B cell (primary cell): ENCODE data around the gene TUBA4A. TPM values are rescaled to one million over a fixed set of nuclear protein-coding genes. Genes with fewer than 3 reads are reported as not detected.
"Not testable (repeated sequence)": the region's sequence is repeated elsewhere in the genome, so short reads cannot be mapped to it uniquely, and the experiment has no call there.

Experiments
- ATAC-seq: fragments of 200-7000 bp; cut with Tn5 transposase; one replicate; pipeline ENCODE4 v1.10.0; 2021; ENCODE audit warnings: low read depth, mild to moderate bottlenecking, moderate number of reproducible peaks, moderate library complexity
- CTCF ChIA-PET: fragments of 350-600 bp; sonication (Branson Sonifier 250); formaldehyde crosslinking; loops from one replicate; lab custom pipeline; 2021; ENCODE audit warnings: antibody characterized with exemption, inconsistent platforms; lab: Charles Lee
- POLR2A ChIA-PET: fragments of 350-600 bp; sonication (Branson Sonifier 250); formaldehyde crosslinking; loops from one replicate; lab custom pipeline; 2021; ENCODE audit warnings: antibody characterized with exemption; lab: Charles Lee
- DNase-seq: peaks from one replicate; pipeline ENCODE4 v3.0.0; 2013
- H2AFZ ChIP-seq: 2 replicates; pipeline ENCODE4 v1.6.1; 2012; ENCODE audit warnings: mild to moderate bottlenecking, low read depth, low read length; ENCODE audit not compliant: insufficient read depth, poor library complexity, severe bottlenecking
- H3K27ac ChIP-seq, 2 donors: 1 replicate in 1 of 2; 2 replicates in 1 of 2; pipeline ENCODE4 v1.5.1; 2012 to 2013; ENCODE audit warnings: low read length in 2 of 2, mild to moderate bottlenecking in 2 of 2, moderate library complexity in 1 of 2
- H3K27me3 ChIP-seq, 4 experiments: fragments of 200-600 bp in 1 of 4; sonication (generic) in 1 of 4; replicated peaks in 1 of 4; 1 replicate in 2 of 4; 2 replicates in 2 of 4; pipeline versions ENCODE4 v1.6.1 to v1.7.0; 2013 to 2016; ENCODE audit warnings: low read length in 3 of 4, mild to moderate bottlenecking in 2 of 4, mixed read lengths in 1 of 4, moderate library complexity in 1 of 4; ENCODE audit not compliant: insufficient read depth in 4 of 4, control insufficient read depth in 3 of 4; ENCODE audit errors: control extremely low read depth in 1 of 4
- H3K36me3 ChIP-seq, 2 experiments: replicated peaks in 1 of 2; 1 replicate in 1 of 2; 2 replicates in 1 of 2; pipeline versions ENCODE4 v1.6.1 to v1.7.1; 2013; ENCODE audit warnings: low read length in 1 of 2; ENCODE audit not compliant: insufficient read depth in 2 of 2, control insufficient read depth in 1 of 2; ENCODE audit errors: control extremely low read depth in 1 of 2, extremely low read depth in 1 of 2
- H3K4me1 ChIP-seq, 2 donors: fragments of 200-600 bp in 1 of 2; sonication (generic) in 1 of 2; 1 replicate in 1 of 2; 2 replicates in 1 of 2; pipeline versions ENCODE4 v1.5.1 to v1.6.1; 2013 to 2017; ENCODE audit warnings: low read length in 2 of 2; ENCODE audit not compliant: control insufficient read depth in 2 of 2, insufficient read depth in 2 of 2
- H3K4me2 ChIP-seq: replicated peaks from 2 replicates; pipeline ENCODE3; 2012; ENCODE audit warnings: mild to moderate bottlenecking, low read depth, low read length; ENCODE audit not compliant: poor library complexity, severe bottlenecking
- H3K4me3 ChIP-seq, 5 experiments: fragments of 200-600 bp in 1 of 5; sonication (generic) in 1 of 5; 1 replicate in 3 of 5; 2 replicates in 2 of 5; pipeline versions ENCODE4 v1.5.1 to v1.7.0; 2011 to 2016; ENCODE audit warnings: low read length in 4 of 5, mild to moderate bottlenecking in 4 of 5, low read depth in 2 of 5, control low read depth in 1 of 5, moderate library complexity in 1 of 5; ENCODE audit not compliant: insufficient read depth in 1 of 5; ENCODE audit errors: control extremely low read depth in 1 of 5, extremely low read depth in 1 of 5
- H3K79me2 ChIP-seq: fragments of 200-600 bp; sonication (generic); one replicate; pipeline ENCODE4 v1.6.0; 2016; ENCODE audit warnings: low read length; ENCODE audit not compliant: control insufficient read depth, insufficient read depth
- H3K9ac ChIP-seq: fragments of 200-600 bp; sonication (generic); 2 replicates; pipeline ENCODE4 v1.6.1; 2017; ENCODE audit warnings: mild to moderate bottlenecking, low read length, moderate library complexity
- H3K9me3 ChIP-seq, 3 donors: one replicate each; pipeline versions ENCODE4 v1.6.1 to v1.7.1; 2013; ENCODE audit warnings: low read length in 2 of 3; ENCODE audit not compliant: control insufficient read depth in 2 of 3, insufficient read depth in 1 of 3; ENCODE audit errors: control extremely low read depth in 1 of 3
- H4K20me1 ChIP-seq: 2 replicates; pipeline ENCODE4 v1.6.0; 2012; ENCODE audit warnings: mild to moderate bottlenecking, low read length; ENCODE audit not compliant: insufficient read depth, control insufficient read depth, poor library complexity, severe bottlenecking
- H3K27ac Mint-ChIP-seq: one replicate; pipeline ENCODE4 v1.8.0; 2021; ENCODE audit warnings: mixed read lengths
- H3K27me3 Mint-ChIP-seq: one replicate; pipeline ENCODE4 v1.8.0; 2021; ENCODE audit warnings: mixed read lengths
- H3K4me1 Mint-ChIP-seq: one replicate; pipeline ENCODE4 v1.8.0; 2021; ENCODE audit warnings: mixed read lengths
- H3K4me3 Mint-ChIP-seq: one replicate; pipeline ENCODE4 v1.8.0; 2021; ENCODE audit warnings: mixed read lengths
- H3K9me3 Mint-ChIP-seq: one replicate; pipeline ENCODE4 v1.8.0; 2022; ENCODE audit warnings: mixed read lengths; ENCODE audit not compliant: insufficient read depth
- CTCF ChIP-seq: fragments of 200-600 bp; IDR thresholded peaks from one replicate; pipeline ENCODE4 v1.8.0; 2022; ENCODE audit warnings: antibody characterized with exemption, mild to moderate bottlenecking
- EZH2 ChIP-seq: IDR thresholded peaks from 2 replicates; pipeline ENCODE4 v1.6.1; 2012; ENCODE audit warnings: borderline replicate concordance, low read depth, mild to moderate bottlenecking, moderate library complexity, low read length; ENCODE audit not compliant: insufficient read depth, poor library complexity, severe bottlenecking
- WGBS: methylation state at CpG from one replicate; pipeline ENCODE4 v1.1.5; 2013; ENCODE audit warnings: missing lambda C conversion rate; ENCODE audit not compliant: insufficient coverage; 5-methylcytosine and 5-hydroxymethylcytosine counted together
- intact Hi-C: fragments of 100-400 bp; cut with micrococcal nuclease; formaldehyde crosslinking; loops from one replicate; pipeline ENCODE4 v1.10.0; 2022
- polyA plus RNA-seq: library from polyadenylated mRNA; depleted of rRNA; stranded (reverse); fragments of >200 nt; gene quantifications from 2 replicates; pipeline ENCODE4 v1.2.3, GENCODE V29; 2012
- total RNA-seq, 2 donors: library from RNA; stranded (reverse); fragments of 120-200 nt in 1 of 2; gene quantifications; 1 replicate in 1 of 2; 2 replicates in 1 of 2; pipeline versions ENCODE4 v1.2.3 to v1.2.4, GENCODE V29; 2013 to 2022

The TUBA4A gene
- total and polyA plus RNA-seq, 2 donors (not counting 1 experiment from before 2014, with no cell fraction given): 196 to 338 TPM

GRCh38 chr2:219204425-219205164 is 49.1 kb downstream of the TUBA4A start:
- TF ChIP-seq CTCF: no peak
- no peak for TF ChIP-seq EZH2
- intact Hi-C loops: no loop called here

GRCh38 chr2:219201331-219201730 is 52.4 kb downstream of the TUBA4A start:
- POLR2A ChIA-PET, H3K27ac ChIP-seq, H4K20me1 ChIP-seq, H3K9me3 ChIP-seq, intact Hi-C loops, H3K36me3 ChIP-seq, H3K27ac Mint-ChIP-seq, H3K4me3 Mint-ChIP-seq, H3K4me2 ChIP-seq, H3K9ac ChIP-seq, H3K27me3 ChIP-seq, H3K4me3 ChIP-seq, ATAC-seq, H2AFZ ChIP-seq, H3K9me3 Mint-ChIP-seq, H3K4me1 ChIP-seq, H3K4me1 Mint-ChIP-seq, DNase-seq, H3K79me2 ChIP-seq: not testable (repeated sequence)
- 97% methylated on average over 12 of the region's 21 CpGs for WGBS
- peaks cover 14% of the 10 kb centered on the region for H3K27me3 Mint-ChIP-seq
- CTCF ChIA-PET: interaction anchor here (1.3 kb wide), 1 partner anchor 30 kb away, joined by 3 read pairs; no protein-coding TSS in a partner anchor

More at GRCh38 chr2:219204425-219205164, 49.1 kb downstream of the TUBA4A start:
- H3K9me3 ChIP-seq: no peaks in the 10 kb centered on the region
- H2AFZ ChIP-seq: no peak overlapping the region
- peaks cover 4% of the 10 kb centered on the region for H3K27me3 Mint-ChIP-seq
- no peaks in the 10 kb centered on the region for H3K9me3 Mint-ChIP-seq
- peaks cover 12 to 15% of the 10 kb centered on the region in 2 donors for H3K4me1 ChIP-seq
- H3K4me3 Mint-ChIP-seq: no peak overlapping the region
- DNase-seq (no peak), ATAC-seq (no peak)
- H3K4me3 ChIP-seq: no peak overlapping the region
- H4K20me1 ChIP-seq: peaks cover 14% of the 10 kb centered on the region
- POLR2A ChIA-PET: interaction anchor here (0.7 to 1.5 kb wide), 2 partner anchors 24 to 25 kb away, joined by 3 to 4 read pairs; partner anchors contain the start of genes ANKZF1 and ATG9A
- peaks cover 6 to 18% of the 10 kb centered on the region in 2 experiments for H3K36me3 ChIP-seq
- H3K4me1 Mint-ChIP-seq: peaks cover 21% of the 10 kb centered on the region
- no peaks in the 10 kb centered on the region for H3K27me3 ChIP-seq
- H3K9ac ChIP-seq: no peak overlapping the region
- no peak overlapping the region for H3K4me2 ChIP-seq
- no peak overlapping the region for H3K27ac ChIP-seq
- peaks cover 6% of the 10 kb centered on the region for H3K79me2 ChIP-seq
- H3K27ac Mint-ChIP-seq: no peak overlapping the region
- WGBS: 100% methylated on average over 1 of the region's 7 CpGs
- CTCF ChIA-PET: interaction anchor here (0.7 to 5.7 kb wide), 3 partner anchors 19 to 223 kb away, joined by 4 to 63 read pairs (median 4); partner anchors contain the start of gene CNPPD1

- H3K27ac Mint-ChIP-seq, H4K20me1 ChIP-seq, H3K9me3 Mint-ChIP-seq, H3K9ac ChIP-seq, H3K4me1 Mint-ChIP-seq, H3K4me3 ChIP-seq, H3K4me3 Mint-ChIP-seq, H3K4me1 ChIP-seq, H3K27me3 ChIP-seq, H3K9me3 ChIP-seq, H3K79me2 ChIP-seq, H3K27ac ChIP-seq, DNase-seq, POLR2A ChIA-PET, H2AFZ ChIP-seq, intact Hi-C loops, H3K4me2 ChIP-seq, H3K36me3 ChIP-seq, ATAC-seq: not testable (repeated sequence)
- CTCF ChIA-PET: interaction anchor here (1.3 kb wide), 1 partner anchor 29 kb away, joined by 3 read pairs; no protein-coding TSS in a partner anchor
- 71% methylated on average over 19 of the region's 26 CpGs for WGBS
- peaks cover 14% of the 10 kb centered on the region for H3K27me3 Mint-ChIP-seq
These were observed 53.0 kb downstream of the TUBA4A start for GRCh38 chr2:219200502-219201326.
